GM19193 (cell line): Measurements from ENCODE around the gene DEAF1.

Experiments used
- POLR2A ChIP-seq: IDR thresholded peaks from 4 replicates; pipeline ENCODE4 v1.6.1; 2011; ENCODE audit not compliant: insufficient read depth, insufficient read length; ENCODE audit errors: extremely low read depth

Gene DEAF1

GRCh38 chr11:723120-723883, 28.3 kb upstream of the DEAF1 start:
- no peak for TF ChIP-seq POLR2A

GRCh38 chr11:722346-722811, 27.4 kb upstream of the DEAF1 start:
- TF ChIP-seq POLR2A, result no peak

- TF ChIP-seq POLR2A, result no peak
Observed at GRCh38 chr11:721741-722345, 26.8 kb upstream of the DEAF1 start.

- TF ChIP-seq POLR2A, result no peak
Observed at GRCh38 chr11:721247-721740, 26.3 kb upstream of the DEAF1 start.

- no peak for TF ChIP-seq POLR2A
Observed at GRCh38 chr11:720642-721246, 25.7 kb upstream of the DEAF1 start.

GRCh38 chr11:720017-720641, 25.1 kb upstream of the DEAF1 start:
- no peak for TF ChIP-seq POLR2A

- TF ChIP-seq POLR2A, result no peak
Observed at GRCh38 chr11:719214-720016, 24.4 kb upstream of the DEAF1 start.

- TF ChIP-seq POLR2A, result no peak
Observed at GRCh38 chr11:714436-714835, 19.4 kb upstream of the DEAF1 start.

- TF ChIP-seq POLR2A, result no peak
Observed at GRCh38 chr11:709109-709997, 14.3 kb upstream of the DEAF1 start.

- no peak for TF ChIP-seq POLR2A
Observed at GRCh38 chr11:708511-708910, 13.5 kb upstream of the DEAF1 start.

- TF ChIP-seq POLR2A, result no peak
Observed at GRCh38 chr11:707817-708420, 12.9 kb upstream of the DEAF1 start.

- TF ChIP-seq POLR2A, result no peak
Observed at GRCh38 chr11:706957-707816, 12.2 kb upstream of the DEAF1 start.

GRCh38 chr11:706439-706956, 11.5 kb upstream of the DEAF1 start:
- TF ChIP-seq POLR2A, result no peak
